Upper lobe of left lung (tissue), 6 donors: ENCODE results near the gene CD37. TPM values are rescaled to one million over a fixed set of nuclear protein-coding genes. Genes with fewer than 3 reads are reported as not detected.
"Not testable (repeated sequence)": the region's sequence is repeated elsewhere in the genome, so short reads cannot be mapped to it uniquely, and the experiment has no call there.

Experiments used
- ATAC-seq, 2 donors: fragments of 200-7000 bp; cut with Tn5 transposase; one replicate each; pipeline ENCODE4 v1.9.1; 2022; ENCODE audit warnings: mild to moderate bottlenecking in 2 of 2, moderate library complexity in 2 of 2; ENCODE audit not compliant: low FRiP score in 2 of 2
- DNase-seq, 2 donors: peaks; one replicate each; pipeline ENCODE4 v3.0.0-alpha.2; 2019 to 2020
- H3K27ac ChIP-seq, 4 donors: fragments of 200-600 bp; sonication (generic); one replicate each; pipeline ENCODE4 v1.5.1; 2016 to 2019
- H3K27me3 ChIP-seq, 4 donors: fragments of 200-600 bp; sonication (generic); one replicate each; pipeline ENCODE4 v1.5.1; 2017 to 2019
- H3K36me3 ChIP-seq, 4 donors: fragments of 200-600 bp; sonication (generic); one replicate each; pipeline ENCODE4 v1.5.1; 2016 to 2019
- H3K4me1 ChIP-seq, 4 donors: fragments of 200-600 bp; sonication (generic); one replicate each; pipeline ENCODE4 v1.5.1; 2018 to 2019
- H3K4me3 ChIP-seq, 4 donors: fragments of 200-600 bp; sonication (generic); one replicate each; pipeline ENCODE4 v1.5.1; 2017 to 2019; ENCODE audit warnings: mild to moderate bottlenecking in 2 of 4, moderate library complexity in 1 of 4
- H3K9me3 ChIP-seq, 4 donors: fragments of 200-600 bp; sonication (generic); one replicate each; pipeline ENCODE4 v1.5.1; 2018 to 2019
- CTCF ChIP-seq, 6 experiments: fragments of 450-650 bp in 4 of 6; fragments of 200-600 bp in 2 of 6; sonication (generic) in 2 of 6; IDR thresholded peaks; one replicate each; pipeline ENCODE4 v1.5.1; 2016 to 2019; ENCODE audit warnings: antibody characterized with exemption in 6 of 6
- EP300 ChIP-seq, 4 donors: sonication (generic); formaldehyde crosslinking; IDR thresholded peaks; one replicate each; pipeline ENCODE4 v1.5.1; 2017; ENCODE audit warnings: antibody characterized with exemption in 4 of 4, control low read depth in 2 of 4
- POLR2A ChIP-seq, 4 donors: fragments of 450-650 bp; IDR thresholded peaks; one replicate each; pipeline ENCODE4 v1.5.1; 2016 to 2017; ENCODE audit warnings: antibody characterized with exemption in 4 of 4, mild to moderate bottlenecking in 2 of 4
- POLR2AphosphoS5 ChIP-seq, 2 donors: sonication (generic); formaldehyde crosslinking; IDR thresholded peaks; one replicate each; pipeline ENCODE4 v1.5.1; 2017; ENCODE audit warnings: antibody characterized with exemption in 2 of 2
- WGBS, 2 donors: methylation state at CpG; one replicate each; pipeline ENCODE4 v1.1.5; 2017 to 2018; 5-methylcytosine and 5-hydroxymethylcytosine counted together
- total RNA-seq, 6 donors: library from RNA; depleted of rRNA in 4 of 6; stranded (reverse); fragments of >200 nt in 4 of 6; gene quantifications; one replicate each; pipeline versions ENCODE4 v1.1.0 to v1.2.1, GENCODE V29; 2016 to 2021
- donor health status: DM: no; HTN: no; CAD: no; lungs with moderate emphysema.
- donor health status: DM: no; HTN: yes; CAD: no; lungs with severe emphysema.

CD37 gene
- total RNA-seq, 6 donors from 2014 or later: 63.5 to 156 (median 123) TPM

- 67 to 76% methylated on average over 26 of the region's 27 CpGs for WGBS, 2 donors
- ATAC-seq: no peak
- Histone ChIP-seq H3K9me3 (peaks cover 0 to 10% (median 5%) of the 10 kb centered on the region in 4 donors), H3K36me3 (peaks cover 0 to 5% (median 3%) of the 10 kb centered on the region in 4 donors), H3K27me3 (peaks cover 0 to 4% (median 0%) of the 10 kb centered on the region in 4 donors), H3K27ac (peak overlapping the region in 3 of 4 donors; percentile 53 to 96 (median 93)), H3K4me3 (peak overlapping the region in 3 of 4 donors; percentile 72 to 90 (median 78)), H3K4me1 (peaks cover 7 to 40% (median 31%) of the 10 kb centered on the region in 4 donors)
- no peak for TF ChIP-seq CTCF (IDR thresholded peaks at IDR 0.05)
- no peak for TF ChIP-seq POLR2AphosphoS5 (IDR thresholded peaks at IDR 0.05)
- no peak for TF ChIP-seq EP300 (IDR thresholded peaks at IDR 0.05)
- TF ChIP-seq POLR2A (IDR thresholded peaks at IDR 0.05): no peak
- DNase-seq: peak in 1 of 2 donors; percentile 59
Measured at GRCh38 chr19:49364083-49364737, 29.0 kb downstream of the CD37 start.

- H3K36me3 ChIP-seq: no peaks in the 10 kb centered on the region
- H3K9me3 ChIP-seq: peaks cover 0 to 21% (median 9%) of the 10 kb centered on the region in 4 donors
- no peak overlapping the region for H3K27ac ChIP-seq
- TF ChIP-seq EP300 (IDR thresholded peaks at IDR 0.05) (no peak), POLR2AphosphoS5 (IDR thresholded peaks at IDR 0.05) (no peak), CTCF (IDR thresholded peaks at IDR 0.05) (no peak), POLR2A (IDR thresholded peaks at IDR 0.05) (no peak)
- no peak for ATAC-seq
- H3K4me1 ChIP-seq: peaks cover 5 to 28% (median 20%) of the 10 kb centered on the region in 4 donors
- H3K4me3 ChIP-seq: no peak overlapping the region
- no peak for DNase-seq
- peaks cover 0 to 4% (median 0%) of the 10 kb centered on the region in 4 donors for H3K27me3 ChIP-seq
Measured at GRCh38 chr19:49366110-49366509, 30.9 kb downstream of the CD37 start.

GRCh38 chr19:49368711-49369358 lies 33.6 kb downstream of the CD37 start:
- TF ChIP-seq EP300 (IDR thresholded peaks at IDR 0.05) (no peak), POLR2AphosphoS5 (IDR thresholded peaks at IDR 0.05) (no peak), POLR2A (IDR thresholded peaks at IDR 0.05) (no peak), CTCF (IDR thresholded peaks at IDR 0.05) (no peak)
- H3K36me3 ChIP-seq: no peaks in the 10 kb centered on the region
- no peak for DNase-seq
- ATAC-seq: no peak
- 88 to 95% methylated on average over 5 of the region's 5 CpGs for WGBS, 2 donors
- no peak overlapping the region for H3K4me3 ChIP-seq
- H3K27ac ChIP-seq: no peak overlapping the region
- H3K9me3 ChIP-seq: peaks cover 0 to 21% (median 9%) of the 10 kb centered on the region in 4 donors
- H3K27me3 ChIP-seq: peaks cover 0 to 3% (median 0%) of the 10 kb centered on the region in 4 donors
- H3K4me1 ChIP-seq: peaks cover 2 to 6% (median 4%) of the 10 kb centered on the region in 4 donors

GRCh38 chr19:49371184-49371583 lies 36.0 kb downstream of the CD37 start:
- no peak for ATAC-seq
- Histone ChIP-seq H3K4me3 (no peak overlapping the region), H3K27me3 (no peaks in the 10 kb centered on the region), H3K36me3 (no peaks in the 10 kb centered on the region), H3K27ac (no peak overlapping the region), H3K4me1 (no peaks in the 10 kb centered on the region), H3K9me3 (peaks cover 0 to 21% (median 9%) of the 10 kb centered on the region in 4 donors)
- no peak for DNase-seq
- TF ChIP-seq POLR2AphosphoS5 (IDR thresholded peaks at IDR 0.05) (no peak), EP300 (IDR thresholded peaks at IDR 0.05) (no peak), CTCF (IDR thresholded peaks at IDR 0.05) (no peak), POLR2A (IDR thresholded peaks at IDR 0.05) (no peak)
- 76 to 94% methylated on average over 3 of the region's 3 CpGs for WGBS, 2 donors

- not testable (repeated sequence) for H3K27me3 ChIP-seq, H3K4me1 ChIP-seq, ATAC-seq, H3K27ac ChIP-seq, DNase-seq, H3K4me3 ChIP-seq, H3K36me3 ChIP-seq
- WGBS, 2 donors: 78 to 87% methylated on average over 3 of the region's 3 CpGs
- peaks cover 0 to 21% (median 9%) of the 10 kb centered on the region in 4 donors for H3K9me3 ChIP-seq
Measured at GRCh38 chr19:49373174-49373573, 38.0 kb downstream of the CD37 start.
